GM12875 (cell line): Measurements from ENCODE around the gene ATXN10.

Experiments
- H3K4me3 ChIP-seq: one replicate; pipeline ENCODE4 v1.5.1; 2011; ENCODE audit warnings: low read depth, low read length, control low read depth
- TF ChIP-seq, protein P1 (sequence below): IDR thresholded peaks from 2 replicates; pipeline ENCODE4 v1.5.1; 2011; ENCODE audit warnings: low read depth, mild to moderate bottlenecking, control low read depth, inconsistent platforms, low read length, moderate library complexity, borderline replicate concordance; ENCODE audit not compliant: insufficient read depth

The ATXN10 gene

DNA sequence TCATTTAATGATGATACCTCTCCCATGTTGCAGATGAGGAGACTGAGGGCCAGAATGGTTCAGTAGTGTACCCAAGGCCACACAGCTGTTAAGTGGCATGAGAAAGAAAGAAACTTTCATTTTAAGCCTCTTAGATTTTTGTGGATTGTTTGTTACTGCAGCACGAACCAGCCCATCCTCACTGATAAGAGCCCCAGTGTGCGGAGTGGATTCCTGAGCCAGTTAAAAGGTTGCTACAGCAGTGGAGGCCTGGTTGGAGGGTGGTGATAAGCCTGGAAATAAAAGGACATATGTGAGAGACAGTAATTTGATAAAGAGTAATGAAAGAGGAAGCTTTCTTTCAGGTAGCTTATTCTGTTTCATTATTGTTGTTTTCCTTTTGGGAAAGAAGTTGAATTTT lies 89.0 kb downstream of the ATXN10 start:
- H3K4me3 ChIP-seq = no peak overlapping the region
- TF ChIP-seq, protein P1, sequence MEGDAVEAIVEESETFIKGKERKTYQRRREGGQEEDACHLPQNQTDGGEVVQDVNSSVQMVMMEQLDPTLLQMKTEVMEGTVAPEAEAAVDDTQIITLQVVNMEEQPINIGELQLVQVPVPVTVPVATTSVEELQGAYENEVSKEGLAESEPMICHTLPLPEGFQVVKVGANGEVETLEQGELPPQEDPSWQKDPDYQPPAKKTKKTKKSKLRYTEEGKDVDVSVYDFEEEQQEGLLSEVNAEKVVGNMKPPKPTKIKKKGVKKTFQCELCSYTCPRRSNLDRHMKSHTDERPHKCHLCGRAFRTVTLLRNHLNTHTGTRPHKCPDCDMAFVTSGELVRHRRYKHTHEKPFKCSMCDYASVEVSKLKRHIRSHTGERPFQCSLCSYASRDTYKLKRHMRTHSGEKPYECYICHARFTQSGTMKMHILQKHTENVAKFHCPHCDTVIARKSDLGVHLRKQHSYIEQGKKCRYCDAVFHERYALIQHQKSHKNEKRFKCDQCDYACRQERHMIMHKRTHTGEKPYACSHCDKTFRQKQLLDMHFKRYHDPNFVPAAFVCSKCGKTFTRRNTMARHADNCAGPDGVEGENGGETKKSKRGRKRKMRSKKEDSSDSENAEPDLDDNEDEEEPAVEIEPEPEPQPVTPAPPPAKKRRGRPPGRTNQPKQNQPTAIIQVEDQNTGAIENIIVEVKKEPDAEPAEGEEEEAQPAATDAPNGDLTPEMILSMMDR = no peak

DNA sequence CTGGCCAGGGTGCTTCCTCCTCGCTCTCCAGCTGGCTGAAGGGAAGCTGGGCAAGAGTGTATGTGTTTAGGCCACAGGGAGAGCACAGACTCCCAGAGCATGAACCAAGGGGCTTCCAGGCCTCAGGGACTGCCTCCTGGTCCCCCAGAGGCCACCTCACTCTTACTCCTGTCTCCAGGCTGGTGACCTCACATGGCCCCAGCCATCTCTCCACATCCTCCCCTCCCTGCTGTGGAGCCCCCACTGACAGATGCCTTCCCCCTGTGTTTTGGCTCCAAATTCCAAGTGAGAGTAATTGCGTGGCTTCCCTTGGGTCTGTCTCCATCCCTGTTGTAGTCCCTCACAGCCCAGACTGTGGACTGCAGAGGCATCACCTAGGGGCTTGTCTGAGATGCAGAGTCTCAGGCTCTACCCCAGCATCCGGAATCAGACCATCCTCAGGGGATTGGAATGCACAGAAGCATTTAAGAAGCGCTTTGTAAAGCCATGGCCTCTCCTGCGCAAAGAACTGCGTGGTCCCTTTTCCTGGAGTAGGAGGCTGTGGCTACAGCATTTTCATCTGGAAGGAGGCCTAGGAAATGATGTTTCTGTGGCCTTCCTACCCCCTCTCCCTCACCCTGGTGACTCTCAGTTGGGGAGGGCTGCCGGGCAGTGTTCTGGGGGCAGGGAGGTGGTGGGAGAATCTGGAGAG lies 91.1 kb downstream of the ATXN10 start:
- H3K4me3 ChIP-seq = no peak overlapping the region
- TF ChIP-seq, protein P1 = no peak

DNA sequence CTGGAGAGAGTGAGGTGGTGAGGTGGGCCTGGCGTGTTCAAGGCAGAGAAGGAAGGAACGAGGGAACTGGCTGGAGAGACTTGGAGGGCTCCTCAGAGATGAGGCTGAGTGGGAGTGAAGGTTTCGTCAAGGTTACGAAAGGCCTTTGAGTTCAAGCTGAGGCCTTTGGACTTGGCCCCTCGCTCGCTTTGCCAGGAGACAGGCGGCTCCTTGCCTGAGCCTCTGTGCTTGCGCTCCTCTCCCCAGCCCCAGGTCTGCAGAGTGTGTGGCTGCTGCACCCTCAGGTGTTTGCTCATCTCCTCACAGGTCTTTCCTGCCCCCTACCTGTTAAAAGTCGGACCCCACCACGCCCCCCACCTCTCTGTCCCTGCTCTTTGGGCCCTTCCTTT lies 91.6 kb downstream of the ATXN10 start:
- H3K4me3 ChIP-seq = no peak overlapping the region
- TF ChIP-seq, protein P1 = no peak

DNA sequence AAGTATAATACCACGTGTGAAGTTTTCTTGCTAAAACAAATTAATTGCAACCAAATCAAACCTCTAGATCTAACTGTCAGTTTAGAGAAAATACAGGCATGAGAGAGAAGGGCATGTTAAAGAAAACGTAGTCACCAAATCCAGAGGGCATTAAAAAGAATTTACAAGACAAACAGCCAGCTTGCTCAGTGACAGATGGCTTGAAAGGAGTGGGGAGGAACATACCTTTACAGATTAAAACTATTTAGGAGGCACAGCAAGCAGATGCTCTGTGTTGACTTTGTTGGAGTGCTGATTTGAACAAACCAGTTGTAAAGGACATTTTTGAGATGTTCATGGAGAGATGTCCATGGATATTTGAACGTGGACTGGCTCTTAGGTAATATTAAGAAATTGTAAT lies 96.9 kb downstream of the ATXN10 start:
- TF ChIP-seq, protein P1 = no peak
- H3K4me3 ChIP-seq = no peak overlapping the region

DNA sequence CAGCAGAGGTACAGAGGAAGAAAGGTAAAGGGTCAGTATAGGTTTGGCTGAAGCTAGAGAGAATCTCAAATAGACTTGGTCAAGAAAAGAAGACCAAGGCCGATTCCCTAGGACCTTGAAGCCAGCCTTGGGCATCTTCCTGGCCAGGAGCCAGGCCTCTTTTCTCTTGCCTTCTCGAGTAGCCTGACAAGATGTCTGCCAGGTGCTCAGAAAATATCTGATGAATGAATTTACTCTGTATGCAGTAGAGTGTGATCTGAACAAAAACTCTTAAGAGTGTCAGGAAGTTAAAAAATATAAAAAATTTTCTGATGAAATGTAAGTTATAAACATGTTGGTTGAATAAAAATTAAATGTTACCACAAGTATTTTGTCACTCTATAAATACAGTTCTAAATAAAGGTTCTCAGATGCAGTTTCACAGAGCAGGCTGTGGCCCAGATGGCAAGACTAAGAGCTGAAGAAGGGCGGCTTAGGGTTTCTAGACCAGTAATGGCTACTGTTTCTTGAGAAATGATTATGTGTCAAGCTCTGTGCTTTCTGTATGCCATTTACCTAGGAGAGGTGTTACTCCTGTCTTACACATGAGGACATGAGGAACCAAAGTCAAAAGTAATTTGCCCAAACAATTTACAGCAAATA lies 98.1 kb downstream of the ATXN10 start:
- TF ChIP-seq, protein P1 = no peak
- no peak overlapping the region for H3K4me3 ChIP-seq

DNA sequence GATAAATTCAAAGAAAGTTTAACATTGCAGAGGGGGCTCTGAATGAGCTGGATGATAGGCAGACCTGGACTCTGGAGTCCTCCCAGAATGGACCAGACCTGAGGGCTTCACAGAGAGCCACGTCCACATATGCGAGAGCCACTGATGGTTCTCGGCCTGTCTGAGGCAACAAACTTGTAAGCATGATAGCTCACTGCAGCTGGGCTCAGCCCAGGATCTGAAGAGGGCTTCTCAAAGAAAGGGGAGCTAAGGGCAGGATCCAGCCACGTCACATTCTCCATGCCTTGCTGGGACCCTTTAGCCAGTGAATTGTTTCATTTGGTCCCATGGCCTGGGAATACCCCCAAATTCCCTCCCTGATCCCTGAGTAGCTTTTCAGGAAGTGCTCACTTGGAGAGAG lies 98.9 kb downstream of the ATXN10 start:
- TF ChIP-seq, protein P1 = no peak
- no peak overlapping the region for H3K4me3 ChIP-seq

DNA sequence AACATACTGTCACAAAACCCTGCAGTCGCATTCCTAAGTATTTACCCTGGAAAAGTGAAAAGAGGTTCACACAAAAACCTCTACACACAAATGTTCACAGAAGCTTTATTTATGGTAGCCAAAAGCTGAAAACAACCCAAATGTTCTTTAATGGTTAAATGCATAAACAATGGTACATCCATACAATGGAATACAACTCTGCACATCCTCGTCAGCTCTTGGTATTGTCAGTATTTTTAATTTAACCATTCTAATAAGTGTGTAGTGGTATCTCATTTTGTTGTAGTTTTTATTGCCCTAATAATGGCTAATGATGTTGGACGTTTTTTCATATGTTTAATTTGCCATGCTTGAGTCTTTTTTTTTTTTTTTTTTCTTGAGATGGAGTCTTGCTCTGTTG lies 99.4 kb downstream of the ATXN10 start:
- TF ChIP-seq, protein P1 = no peak
- H3K4me3 ChIP-seq = no peak overlapping the region
